NT2/D1 (cell line): ENCODE data around the gene IMMP2L.
"Not testable (repeated sequence)": the region's sequence is repeated elsewhere in the genome, so short reads cannot be mapped to it uniquely, and the experiment has no call there.

Experiments
- DNase-seq: peaks from one replicate; pipeline ENCODE4 v3.0.0-alpha.2; 2011; ENCODE audit warnings: low read depth, low spot score
- H3K27me3 ChIP-seq: 2 replicates; pipeline ENCODE4 v1.6.0; 2011; ENCODE audit warnings: mild to moderate bottlenecking; ENCODE audit not compliant: insufficient read length, insufficient read depth
- H3K36me3 ChIP-seq: 2 replicates; pipeline ENCODE4 v1.6.1; 2011; ENCODE audit warnings: mild to moderate bottlenecking, low read length, mixed read lengths; ENCODE audit not compliant: insufficient read depth, insufficient read length
- H3K4me1 ChIP-seq: 2 replicates; pipeline ENCODE4 v1.5.1; 2011; ENCODE audit not compliant: insufficient read depth, insufficient read length
- H3K4me3 ChIP-seq: 2 replicates; pipeline ENCODE4 v1.5.1; 2011; ENCODE audit warnings: low read depth; ENCODE audit not compliant: insufficient read length
- H3K9ac ChIP-seq: 2 replicates; pipeline ENCODE4 v1.6.0; 2011; ENCODE audit warnings: low read depth; ENCODE audit not compliant: insufficient read length
- H3K9me3 ChIP-seq: 2 replicates; pipeline ENCODE4 v1.5.1; 2011; ENCODE audit warnings: mild to moderate bottlenecking, low read length; ENCODE audit not compliant: insufficient read depth
- SUZ12 ChIP-seq: IDR thresholded peaks from 2 replicates; pipeline ENCODE4 v1.6.1; 2011; ENCODE audit not compliant: insufficient read length, insufficient read depth; ENCODE audit errors: extremely low read depth
- YY1 ChIP-seq: IDR thresholded peaks from 2 replicates; pipeline ENCODE4 v1.6.1; 2011; ENCODE audit not compliant: insufficient read length, insufficient read depth
- ZNF274 ChIP-seq: IDR thresholded peaks from 2 replicates; pipeline ENCODE4 v1.6.1; 2011; ENCODE audit warnings: mild to moderate bottlenecking, low read depth, low read length

The IMMP2L gene

DNA sequence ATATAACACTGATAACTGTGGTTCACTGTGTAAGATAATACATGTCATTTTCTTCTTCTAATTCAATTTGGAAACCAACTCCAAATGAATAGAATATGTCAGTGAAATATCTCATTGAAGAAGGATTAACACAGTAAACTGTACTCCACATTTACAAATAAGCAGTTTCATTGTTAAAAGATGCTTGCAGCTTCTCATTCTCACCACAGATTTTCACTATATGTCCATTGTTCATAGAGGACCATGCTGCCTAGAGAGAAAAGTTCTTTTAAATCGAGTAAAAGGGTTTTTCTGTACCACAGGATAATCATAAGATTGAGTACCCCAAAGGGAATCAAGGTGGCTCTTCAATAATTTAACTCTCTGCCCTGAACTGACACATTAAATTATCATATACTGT lies 305.9 kb downstream of the IMMP2L start:
- Histone ChIP-seq H3K4me3 (no peak overlapping the region), H3K4me1 (no peaks in the 10 kb centered on the region), H3K9ac (no peak overlapping the region), H3K36me3 (no peaks in the 10 kb centered on the region), H3K27me3 (no peaks in the 10 kb centered on the region), H3K9me3 (no peaks in the 10 kb centered on the region)
- TF ChIP-seq YY1 (no peak), ZNF274 (no peak), SUZ12 (no peak)
- no peak for DNase-seq

DNA sequence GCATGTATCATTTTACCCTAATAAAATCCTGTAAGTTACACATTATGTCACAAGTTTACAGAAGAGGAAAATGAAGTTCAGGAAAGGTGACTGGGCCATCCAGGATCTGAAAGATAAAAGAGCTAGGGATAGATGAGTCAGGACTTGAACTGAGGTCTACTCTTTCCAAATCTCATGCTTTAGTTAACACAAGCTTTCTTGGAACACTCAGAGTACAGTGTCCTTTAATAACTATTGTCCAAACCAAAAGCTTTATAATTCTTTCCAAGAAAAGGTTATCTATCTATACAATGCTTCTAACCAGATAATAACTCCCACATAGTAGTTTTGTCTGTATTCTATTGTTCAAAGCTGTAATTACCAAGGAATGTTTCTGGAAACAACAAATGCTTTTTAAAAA lies 306.7 kb downstream of the IMMP2L start:
- no peak for DNase-seq
- no peak overlapping the region for H3K9ac ChIP-seq
- no peaks in the 10 kb centered on the region for H3K9me3 ChIP-seq
- TF ChIP-seq ZNF274 (no peak), YY1 (no peak), SUZ12 (no peak)
- H3K4me1 ChIP-seq, result no peaks in the 10 kb centered on the region
- H3K36me3 ChIP-seq, result no peaks in the 10 kb centered on the region
- no peak overlapping the region for H3K4me3 ChIP-seq
- H3K27me3 ChIP-seq, result no peaks in the 10 kb centered on the region

GRCh38 chr7:111251365-111251764 lies 310.9 kb downstream of the IMMP2L start:
- H3K9ac ChIP-seq, H3K4me1 ChIP-seq, H3K27me3 ChIP-seq, H3K4me3 ChIP-seq, DNase-seq, H3K9me3 ChIP-seq, H3K36me3 ChIP-seq: not testable (repeated sequence)

GRCh38 chr7:111249807-111250206 lies 312.5 kb downstream of the IMMP2L start:
- not testable (repeated sequence) for H3K9ac ChIP-seq, H3K4me1 ChIP-seq, H3K9me3 ChIP-seq, DNase-seq, H3K36me3 ChIP-seq, H3K4me3 ChIP-seq, H3K27me3 ChIP-seq

DNA sequence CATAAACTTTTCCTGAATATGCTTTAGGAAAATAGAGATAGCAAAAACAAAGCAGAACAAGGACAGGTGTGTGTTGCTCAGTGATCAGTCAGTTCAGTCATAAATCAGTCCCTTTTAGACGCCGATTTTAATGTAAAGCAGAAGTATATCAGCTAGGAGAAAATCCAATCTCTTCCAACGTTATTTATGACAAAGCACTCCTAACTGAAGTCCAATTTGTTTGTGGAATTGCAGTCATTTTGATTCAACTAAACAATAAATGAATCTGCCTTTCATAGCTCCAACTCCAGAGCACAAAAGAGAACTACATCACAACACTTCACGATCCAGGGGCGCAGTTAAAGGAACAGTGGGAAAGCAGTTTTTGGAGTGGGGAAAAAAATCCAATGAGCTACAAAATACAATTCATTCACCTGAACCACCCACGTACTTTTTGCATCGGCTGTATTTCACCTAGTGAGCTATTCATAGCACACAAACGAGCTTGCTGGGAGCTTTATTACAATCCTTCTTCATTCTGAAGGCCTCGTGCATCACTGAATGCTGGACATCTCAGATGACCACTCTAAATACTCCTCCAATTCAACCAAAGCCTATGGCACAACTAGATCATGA lies 320.0 kb downstream of the IMMP2L start:
- Histone ChIP-seq H3K9ac (no peak overlapping the region), H3K36me3 (no peaks in the 10 kb centered on the region), H3K4me3 (no peak overlapping the region), H3K27me3 (no peaks in the 10 kb centered on the region), H3K4me1 (no peaks in the 10 kb centered on the region), H3K9me3 (no peaks in the 10 kb centered on the region)
- TF ChIP-seq ZNF274 (no peak), YY1 (no peak), SUZ12 (no peak)
- no peak for DNase-seq

- DNase-seq, result no peak
- Histone ChIP-seq H3K4me1 (no peaks in the 10 kb centered on the region), H3K36me3 (no peaks in the 10 kb centered on the region), H3K9me3 (no peaks in the 10 kb centered on the region), H3K27me3 (no peaks in the 10 kb centered on the region), H3K9ac (no peak overlapping the region), H3K4me3 (no peak overlapping the region)
- no peak for TF ChIP-seq SUZ12
- no peak for TF ChIP-seq ZNF274
- no peak for TF ChIP-seq YY1
Observed at GRCh38 chr7:111240371-111240770, 321.9 kb downstream of the IMMP2L start.

DNA sequence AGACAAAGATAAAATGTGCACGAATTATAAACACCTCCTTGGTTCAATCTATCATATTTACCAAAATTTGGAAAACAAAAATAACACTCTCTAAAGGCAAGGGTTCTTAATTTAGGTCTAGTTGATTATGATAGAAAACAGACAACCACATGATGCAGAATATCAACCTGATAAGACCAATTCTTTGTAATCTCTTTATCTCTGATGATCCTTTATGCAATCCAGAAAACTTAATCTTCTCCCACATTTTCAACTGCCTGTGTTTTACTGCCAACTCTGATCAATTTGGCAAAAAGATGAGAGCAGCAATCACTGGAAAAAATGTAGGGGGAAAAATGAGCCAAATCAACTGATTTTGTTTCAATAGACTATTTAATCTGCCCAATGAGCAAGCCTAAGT lies 322.9 kb downstream of the IMMP2L start:
- no peaks in the 10 kb centered on the region for H3K36me3 ChIP-seq
- no peak for DNase-seq
- no peak overlapping the region for H3K4me3 ChIP-seq
- no peaks in the 10 kb centered on the region for H3K27me3 ChIP-seq
- TF ChIP-seq ZNF274 (no peak), SUZ12 (no peak), YY1 (no peak)
- H3K9ac ChIP-seq, result no peak overlapping the region
- no peaks in the 10 kb centered on the region for H3K9me3 ChIP-seq
- H3K4me1 ChIP-seq, result no peaks in the 10 kb centered on the region

- Histone ChIP-seq H3K27me3 (no peaks in the 10 kb centered on the region), H3K9ac (no peak overlapping the region), H3K4me1 (no peaks in the 10 kb centered on the region), H3K4me3 (no peak overlapping the region), H3K36me3 (no peaks in the 10 kb centered on the region), H3K9me3 (no peaks in the 10 kb centered on the region)
- no peak for TF ChIP-seq ZNF274
- no peak for TF ChIP-seq SUZ12
- no peak for TF ChIP-seq YY1
- DNase-seq, result no peak
Observed at GRCh38 chr7:111238886-111239285, 323.4 kb downstream of the IMMP2L start.
